ENCODE results near the gene SLCO4A1. TPM values are rescaled to one million over a fixed set of nuclear protein-coding genes. Genes with fewer than 3 reads are reported as not detected.

The SLCO4A1 gene
- total RNA-seq, 1 donor from 2014 or later: 63.3 TPM

GRCh38 chr20:62689861-62690260 is 47.6 kb downstream of the SLCO4A1 start:
- Histone ChIP-seq H3K4me3 (no peak overlapping the region), H3K27ac (no peak overlapping the region), H3K27me3 (peaks cover 26% of the 10 kb centered on the region), H3K9me3 (no peaks in the 10 kb centered on the region), H3K4me1 (peaks cover 6% of the 10 kb centered on the region), H3K36me3 (no peaks in the 10 kb centered on the region)
- DNase-seq (no peak), ATAC-seq (no peak)
- no peak for TF ChIP-seq CTCF (IDR thresholded peaks at IDR 0.05)
- intact Hi-C loops (cut with DNase I): no loop called here

- Histone ChIP-seq H3K27me3 (peaks cover 26% of the 10 kb centered on the region), H3K27ac (no peak overlapping the region), H3K9me3 (no peaks in the 10 kb centered on the region), H3K36me3 (no peaks in the 10 kb centered on the region), H3K4me1 (peaks cover 6% of the 10 kb centered on the region), H3K4me3 (no peak overlapping the region)
- TF ChIP-seq CTCF (IDR thresholded peaks at IDR 0.05): no peak
- intact Hi-C loops (cut with DNase I): no loop called here
- ATAC-seq (no peak), DNase-seq (no peak)
These were observed 48.0 kb downstream of the SLCO4A1 start for GRCh38 chr20:62690261-62690820.

GRCh38 chr20:62691487-62691886 is 49.2 kb downstream of the SLCO4A1 start:
- ATAC-seq (no peak), DNase-seq (no peak)
- H3K36me3 ChIP-seq: no peaks in the 10 kb centered on the region
- H3K4me3 ChIP-seq: no peak overlapping the region
- H3K4me1 ChIP-seq: peaks cover under 1% of the 10 kb centered on the region
- intact Hi-C loops (cut with DNase I): no loop called here
- H3K27ac ChIP-seq: no peak overlapping the region
- no peak for TF ChIP-seq CTCF (IDR thresholded peaks at IDR 0.05)
- H3K27me3 ChIP-seq: peaks cover 26% of the 10 kb centered on the region
- H3K9me3 ChIP-seq: no peaks in the 10 kb centered on the region

- no peaks in the 10 kb centered on the region for H3K36me3 ChIP-seq
- H3K27ac ChIP-seq: no peak overlapping the region
- no peak for ATAC-seq
- H3K27me3 ChIP-seq: peaks cover 26% of the 10 kb centered on the region
- no peaks in the 10 kb centered on the region for H3K4me1 ChIP-seq
- no peak for DNase-seq
- intact Hi-C loops (cut with DNase I): no loop called here
- no peaks in the 10 kb centered on the region for H3K9me3 ChIP-seq
- no peak for TF ChIP-seq CTCF (IDR thresholded peaks at IDR 0.05)
- no peak overlapping the region for H3K4me3 ChIP-seq
These were observed 49.9 kb downstream of the SLCO4A1 start for GRCh38 chr20:62692176-62692575.

GRCh38 chr20:62692801-62693523 is 50.7 kb downstream of the SLCO4A1 start:
- H3K9me3 ChIP-seq: no peaks in the 10 kb centered on the region
- H3K4me1 ChIP-seq: no peaks in the 10 kb centered on the region
- DNase-seq: no peak
- no peak overlapping the region for H3K27ac ChIP-seq
- H3K27me3 ChIP-seq: peaks cover 26% of the 10 kb centered on the region
- intact Hi-C loops (cut with DNase I): no loop called here
- no peaks in the 10 kb centered on the region for H3K36me3 ChIP-seq
- no peak overlapping the region for H3K4me3 ChIP-seq
- no peak for TF ChIP-seq CTCF (IDR thresholded peaks at IDR 0.05)
- ATAC-seq: no peak

All from upper lobe of right lung (tissue), 1 donor.